Subcutaneous adipose tissue (tissue), 4 donors: ENCODE results near the gene CAMSAP1. TPM values are rescaled to one million over a fixed set of nuclear protein-coding genes. Genes with fewer than 3 reads are reported as not detected.

Experiments used
- CTCF ChIP-seq: fragments of 450-650 bp; IDR thresholded peaks from one replicate; pipeline ENCODE4 v1.5.1; 2016; ENCODE audit warnings: low read depth, mild to moderate bottlenecking, control low read depth, antibody characterized with exemption, moderate library complexity
- total RNA-seq, 4 donors: library from RNA; depleted of rRNA; stranded (reverse); fragments of >200 nt; gene quantifications; one replicate each; pipeline ENCODE4 v1.1.0, GENCODE V29; 2016

Gene CAMSAP1
- total RNA-seq, 4 donors from 2014 or later, result 23.6 to 35.0 (median 24.1) TPM

- no peak for TF ChIP-seq CTCF
Measured at GRCh38 chr9:135797507-135798262, 109.7 kb downstream of the CAMSAP1 start.

- no peak for TF ChIP-seq CTCF
Measured at GRCh38 chr9:135796784-135797485, 110.4 kb downstream of the CAMSAP1 start.

GRCh38 chr9:135795391-135795790, 112.0 kb downstream of the CAMSAP1 start:
- no peak for TF ChIP-seq CTCF

- TF ChIP-seq CTCF, result no peak
Measured at GRCh38 chr9:135794361-135794885, 112.9 kb downstream of the CAMSAP1 start.

- TF ChIP-seq CTCF, result no peak
Measured at GRCh38 chr9:135794057-135794335, 113.3 kb downstream of the CAMSAP1 start.

- TF ChIP-seq CTCF, result no peak
Measured at GRCh38 chr9:135793221-135794056, 113.9 kb downstream of the CAMSAP1 start.
